Measurements from ENCODE around the gene CTSH.

- no peak for TF ChIP-seq POLR2AphosphoS5 (IDR thresholded peaks at IDR 0.05)
- no peak for TF ChIP-seq POLR2A (IDR thresholded peaks at IDR 0.05)
These were observed 16.2 kb downstream of the CTSH start for GRCh38 chr15:78928616-78929093.

Measured in prostate gland (tissue), 1 donor.